Measurements from ENCODE around the gene TRMT11. TPM values are rescaled to one million over a fixed set of nuclear protein-coding genes. Genes with fewer than 3 reads are reported as not detected.

TRMT11 gene
- total and polyA plus RNA-seq, 2 of the 13 experiments (the other 11 are each of a cell fraction or from before 2014, with no cell fraction given) = 42.2 to 81.9 TPM

DNA sequence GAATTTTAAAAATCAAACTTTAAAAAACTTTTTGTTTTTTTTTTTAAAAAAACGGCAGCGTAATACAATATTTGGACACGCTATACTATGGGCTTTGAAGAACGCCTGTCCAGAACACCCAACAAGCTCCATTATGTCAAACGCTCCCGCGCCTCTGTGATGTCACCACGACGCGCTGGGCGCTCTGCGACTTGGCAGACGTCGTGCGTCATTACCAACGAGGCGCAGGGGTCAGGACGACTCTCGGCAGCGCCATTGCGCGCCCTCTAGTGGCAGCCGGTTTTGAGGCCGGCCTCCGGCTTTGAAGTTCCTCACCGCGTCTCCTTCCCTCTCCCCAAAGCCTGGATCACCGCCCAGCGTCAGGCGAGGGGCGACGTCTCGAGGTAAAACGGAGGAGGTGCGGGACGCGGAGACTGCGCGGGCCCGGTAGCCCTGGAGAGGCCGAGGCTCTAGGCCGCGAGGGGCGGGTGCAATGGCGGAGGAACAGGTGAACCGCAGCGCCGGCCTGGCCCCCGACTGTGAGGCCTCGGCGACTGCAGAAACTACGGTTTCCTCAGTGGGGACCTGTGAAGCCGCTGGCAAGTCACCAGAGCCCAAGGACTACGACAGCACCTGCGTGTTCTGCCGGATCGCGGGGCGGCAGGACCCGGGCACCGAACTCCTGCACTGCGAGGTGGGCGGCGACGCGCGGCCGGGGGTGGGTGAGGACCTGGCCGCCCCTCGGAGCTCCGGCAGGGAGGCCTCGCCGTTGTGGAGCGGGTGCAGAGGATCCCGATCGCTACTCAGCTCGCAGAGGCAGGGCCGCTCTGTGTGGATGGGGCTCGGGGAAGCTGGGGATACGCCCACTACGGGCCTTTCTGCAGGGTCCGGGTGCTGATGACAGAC lies 29.6 kb upstream of the TRMT11 start, which contains the start of gene HINT3 (continued):
- TF ChIP-seq, protein P1, sequence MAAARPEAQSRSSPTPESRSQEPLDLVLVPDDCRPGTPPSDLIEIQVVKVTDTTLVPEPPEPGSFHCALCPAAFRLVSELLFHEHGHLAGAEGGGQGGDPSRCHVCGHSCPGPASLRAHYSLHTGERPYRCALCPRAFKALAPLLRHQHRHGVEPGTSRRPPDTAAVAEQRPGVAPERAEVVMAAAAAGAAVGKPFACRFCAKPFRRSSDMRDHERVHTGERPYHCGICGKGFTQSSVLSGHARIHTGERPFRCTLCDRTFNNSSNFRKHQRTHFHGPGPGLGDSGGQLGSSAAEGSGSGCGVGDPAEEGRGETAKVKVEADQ (CRISPR knock-in tag; IDR thresholded peaks at IDR 0.05; ENCODE audit: borderline replicate concordance) = peak; percentile 95
- TF ChIP-seq ZBTB1 (CRISPR knock-in tag; IDR thresholded peaks at IDR 0.05; ENCODE audit: borderline replicate concordance) (no peak), NFYB (CRISPR knock-in tag; IDR thresholded peaks at IDR 0.05) (peak; percentile 35; the same call in 1 of the 2 replicates), ZNF747 (CRISPR knock-in tag; IDR thresholded peaks at IDR 0.05; ENCODE audit: borderline replicate concordance) (peak; percentile 98), CENPT (CRISPR knock-in tag; IDR thresholded peaks at IDR 0.05; ENCODE audit: low read depth) (no peak; the same call in 1 of the 2 replicates), NFRKB (IDR thresholded peaks at IDR 0.05) (no peak), U2AF2 (IDR thresholded peaks at IDR 0.05; ENCODE audit: low read depth, low read length) (no peak), ZNF33A (CRISPR knock-in tag; IDR thresholded peaks at IDR 0.05; ENCODE audit: borderline replicate concordance) (peak; percentile 82; the same call in 1 of the 2 replicates), SNRNP70 (IDR thresholded peaks at IDR 0.05; ENCODE audit: low read depth, low read length) (no peak), ARHGAP35 (CRISPR knock-in tag; IDR thresholded peaks at IDR 0.05; ENCODE audit: borderline replicate concordance) (peak; percentile 76; the same call in 1 of the 2 replicates), ZFP90 (CRISPR knock-in tag; IDR thresholded peaks at IDR 0.05; ENCODE audit: borderline replicate concordance) (peak; percentile 85), ZNF230 (CRISPR knock-in tag; IDR thresholded peaks at IDR 0.05) (peak; percentile 58; the same call in 1 of the 2 replicates), GATAD2A (CRISPR knock-in tag; IDR thresholded peaks at IDR 0.05) (peak; percentile 92), TAF1 (CRISPR knock-in tag; IDR thresholded peaks at IDR 0.05) (peak; percentile 85)
- TF ChIP-seq, protein P2, sequence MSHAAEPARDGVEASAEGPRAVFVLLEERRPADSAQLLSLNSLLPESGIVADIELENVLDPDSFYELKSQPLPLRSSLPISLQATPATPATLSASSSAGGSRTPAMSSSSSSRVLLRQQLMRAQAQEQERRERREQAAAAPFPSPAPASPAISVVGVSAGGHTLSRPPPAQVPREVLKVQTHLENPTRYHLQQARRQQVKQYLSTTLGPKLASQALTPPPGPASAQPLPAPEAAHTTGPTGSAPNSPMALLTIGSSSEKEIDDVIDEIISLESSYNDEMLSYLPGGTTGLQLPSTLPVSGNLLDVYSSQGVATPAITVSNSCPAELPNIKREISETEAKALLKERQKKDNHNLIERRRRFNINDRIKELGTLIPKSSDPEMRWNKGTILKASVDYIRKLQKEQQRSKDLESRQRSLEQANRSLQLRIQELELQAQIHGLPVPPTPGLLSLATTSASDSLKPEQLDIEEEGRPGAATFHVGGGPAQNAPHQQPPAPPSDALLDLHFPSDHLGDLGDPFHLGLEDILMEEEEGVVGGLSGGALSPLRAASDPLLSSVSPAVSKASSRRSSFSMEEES (CRISPR knock-in tag; IDR thresholded peaks at IDR 0.05) = 0 out of 2 replicates have a peak, but pooled peaks have one; percentile 40
- TF ChIP-seq, protein P3, sequence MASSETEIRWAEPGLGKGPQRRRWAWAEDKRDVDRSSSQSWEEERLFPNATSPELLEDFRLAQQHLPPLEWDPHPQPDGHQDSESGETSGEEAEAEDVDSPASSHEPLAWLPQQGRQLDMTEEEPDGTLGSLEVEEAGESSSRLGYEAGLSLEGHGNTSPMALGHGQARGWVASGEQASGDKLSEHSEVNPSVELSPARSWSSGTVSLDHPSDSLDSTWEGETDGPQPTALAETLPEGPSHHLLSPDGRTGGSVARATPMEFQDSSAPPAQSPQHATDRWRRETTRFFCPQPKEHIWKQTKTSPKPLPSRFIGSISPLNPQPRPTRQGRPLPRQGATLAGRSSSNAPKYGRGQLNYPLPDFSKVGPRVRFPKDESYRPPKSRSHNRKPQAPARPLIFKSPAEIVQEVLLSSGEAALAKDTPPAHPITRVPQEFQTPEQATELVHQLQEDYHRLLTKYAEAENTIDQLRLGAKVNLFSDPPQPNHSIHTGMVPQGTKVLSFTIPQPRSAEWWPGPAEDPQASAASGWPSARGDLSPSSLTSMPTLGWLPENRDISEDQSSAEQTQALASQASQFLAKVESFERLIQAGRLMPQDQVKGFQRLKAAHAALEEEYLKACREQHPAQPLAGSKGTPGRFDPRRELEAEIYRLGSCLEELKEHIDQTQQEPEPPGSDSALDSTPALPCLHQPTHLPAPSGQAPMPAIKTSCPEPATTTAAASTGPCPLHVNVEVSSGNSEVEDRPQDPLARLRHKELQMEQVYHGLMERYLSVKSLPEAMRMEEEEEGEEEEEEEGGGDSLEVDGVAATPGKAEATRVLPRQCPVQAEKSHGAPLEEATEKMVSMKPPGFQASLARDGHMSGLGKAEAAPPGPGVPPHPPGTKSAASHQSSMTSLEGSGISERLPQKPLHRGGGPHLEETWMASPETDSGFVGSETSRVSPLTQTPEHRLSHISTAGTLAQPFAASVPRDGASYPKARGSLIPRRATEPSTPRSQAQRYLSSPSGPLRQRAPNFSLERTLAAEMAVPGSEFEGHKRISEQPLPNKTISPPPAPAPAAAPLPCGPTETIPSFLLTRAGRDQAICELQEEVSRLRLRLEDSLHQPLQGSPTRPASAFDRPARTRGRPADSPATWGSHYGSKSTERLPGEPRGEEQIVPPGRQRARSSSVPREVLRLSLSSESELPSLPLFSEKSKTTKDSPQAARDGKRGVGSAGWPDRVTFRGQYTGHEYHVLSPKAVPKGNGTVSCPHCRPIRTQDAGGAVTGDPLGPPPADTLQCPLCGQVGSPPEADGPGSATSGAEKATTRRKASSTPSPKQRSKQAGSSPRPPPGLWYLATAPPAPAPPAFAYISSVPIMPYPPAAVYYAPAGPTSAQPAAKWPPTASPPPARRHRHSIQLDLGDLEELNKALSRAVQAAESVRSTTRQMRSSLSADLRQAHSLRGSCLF (CRISPR knock-in tag; IDR thresholded peaks at IDR 0.05; ENCODE audit: borderline replicate concordance) = 0 out of 2 replicates have a peak, but pooled peaks have one; percentile 10
- TF ChIP-seq, protein P4, sequence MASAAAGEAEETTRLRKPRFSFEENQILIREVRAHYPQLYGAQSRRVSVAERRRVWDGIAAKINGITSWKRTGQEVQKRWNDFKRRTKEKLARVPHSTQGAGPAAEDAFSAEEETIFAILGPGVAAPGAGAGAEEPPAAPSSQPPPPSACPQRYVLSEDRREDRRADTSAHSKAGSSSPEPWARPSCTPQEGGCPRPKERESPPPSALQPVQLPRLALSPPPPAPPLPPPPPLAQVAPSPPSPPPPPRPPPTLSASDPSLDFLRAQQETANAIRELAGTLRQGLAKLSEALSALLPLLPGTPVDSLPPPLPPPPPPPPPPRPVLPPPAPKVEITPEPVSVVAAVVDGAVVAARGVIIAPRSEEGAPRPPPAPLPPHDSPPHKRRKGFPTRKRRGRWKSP (CRISPR knock-in tag; IDR thresholded peaks at IDR 0.05) = peak; percentile 96

Measured in HepG2 (cell line).